PC-9 (cell line): Measurements from ENCODE around the gene DSPP. TPM values are rescaled to one million over a fixed set of nuclear protein-coding genes. Genes with fewer than 3 reads are reported as not detected.

Experiments
- BruUV-seq: library from RNA; stranded (reverse); fragments of 400-500 nt; replicated peaks from 2 replicates; lab custom pipeline; 2021; lab: Mats Ljungman, UMichigan
- CTCF ChIA-PET: fragments of 300-600 bp; sonication (Branson Sonifier 250); formaldehyde crosslinking; loops from one replicate; lab custom pipeline; 2022; ENCODE audit warnings: antibody characterized with exemption; lab: Charles Lee
- POLR2A ChIA-PET: fragments of 300-600 bp; sonication (Branson Sonifier 250); formaldehyde crosslinking; loops from one replicate; lab custom pipeline; 2022; ENCODE audit warnings: antibody characterized with exemption; ENCODE audit not compliant: unreplicated experiment; lab: Charles Lee
- DNase-seq, 2 experiments: peaks; one replicate each; pipeline versions ENCODE4 v3.0.0 to v3.0.0-alpha.2; 2015 to 2022; ENCODE audit warnings: mixed read lengths in 1 of 2
- H2AFZ ChIP-seq: fragments of 200-600 bp; sonication (generic); 2 replicates; pipeline ENCODE4 v1.8.1; 2017; ENCODE audit warnings: antibody characterized with exemption
- H3F3A ChIP-seq: fragments of 200-600 bp; sonication (generic); 2 replicates; pipeline ENCODE4 v1.8.1; 2017; ENCODE audit warnings: antibody characterized with exemption, mild to moderate bottlenecking, low read depth; ENCODE audit not compliant: insufficient read depth
- H3K27ac ChIP-seq: fragments of 200-600 bp; sonication (generic); 2 replicates; pipeline ENCODE4 v1.6.1; 2016; ENCODE audit warnings: mixed run types
- H3K27me3 ChIP-seq: fragments of 200-600 bp; sonication (generic); 2 replicates; pipeline ENCODE4 v1.6.1; 2016; ENCODE audit warnings: low read depth, mixed run types; ENCODE audit not compliant: insufficient read depth
- H3K36me3 ChIP-seq: fragments of 200-600 bp; sonication (generic); 2 replicates; pipeline ENCODE4 v1.6.1; 2016; ENCODE audit warnings: low read depth, mixed run types
- H3K4me1 ChIP-seq: fragments of 200-600 bp; sonication (generic); replicated peaks from 2 replicates; pipeline ENCODE4 v1.6.1; 2016; ENCODE audit warnings: mixed run types; ENCODE audit not compliant: insufficient read depth
- H3K4me2 ChIP-seq: fragments of 200-600 bp; sonication (generic); 2 replicates; pipeline ENCODE4 v1.6.1; 2017; ENCODE audit warnings: mixed run types
- H3K4me3 ChIP-seq: fragments of 200-600 bp; sonication (generic); 2 replicates; pipeline ENCODE4 v1.6.1; 2016; ENCODE audit warnings: mixed run types
- H3K79me2 ChIP-seq: fragments of 200-600 bp; sonication (generic); 2 replicates; pipeline ENCODE4 v1.6.1; 2017; ENCODE audit warnings: low read depth, mixed run types
- H3K9me2 ChIP-seq: fragments of 200-600 bp; sonication (generic); 2 replicates; pipeline ENCODE4 v1.8.1; 2017; ENCODE audit warnings: mild to moderate bottlenecking; ENCODE audit not compliant: insufficient read depth
- H3K9me3 ChIP-seq: fragments of 200-600 bp; sonication (generic); 2 replicates; pipeline ENCODE4 v1.8.1; 2016; ENCODE audit warnings: low read depth; ENCODE audit not compliant: insufficient read depth
- H4K20me1 ChIP-seq: fragments of 200-600 bp; sonication (generic); 2 replicates; pipeline ENCODE4 v1.8.1; 2017; ENCODE audit not compliant: insufficient read depth
- CTCF ChIP-seq: fragments of 200-600 bp; sonication (generic); conservative IDR thresholded peaks from 2 replicates; pipeline ENCODE4 v1.6.1; 2017; ENCODE audit warnings: mixed run types, antibody characterized with exemption, mild to moderate bottlenecking, moderate library complexity
- EZH2 ChIP-seq: fragments of 200-600 bp; sonication (generic); IDR thresholded peaks from 2 replicates; pipeline ENCODE4 v1.8.0; 2017; ENCODE audit warnings: antibody characterized with exemption, low read depth
- intact Hi-C: fragments of 100-400 bp; cut with micrococcal nuclease; formaldehyde crosslinking; loops from one replicate; pipeline ENCODE4 v1.10.0; 2022; ENCODE audit not compliant: unreplicated experiment
- total RNA-seq: library from RNA; stranded (reverse); gene quantifications from 2 replicates; pipeline ENCODE4 v1.2.3, GENCODE V29; 2021

Gene DSPP
- total RNA-seq, 1 experiment from 2014 or later: not detected

GRCh38 chr4:87584222-87584908 is 24.0 kb upstream of the DSPP start:
- Histone ChIP-seq H3K4me1 (peaks cover 4% of the 10 kb centered on the region; the same call in 1 of the 2 replicates), H3K36me3 (no peaks in the 10 kb centered on the region), H3K9me3 (no peaks in the 10 kb centered on the region), H3K27me3 (no peaks in the 10 kb centered on the region), H3K79me2 (no peaks in the 10 kb centered on the region), H3F3A (no peaks in the 10 kb centered on the region), H2AFZ (no peak overlapping the region), H3K4me3 (no peak overlapping the region), H4K20me1 (no peaks in the 10 kb centered on the region), H3K27ac (no peak overlapping the region), H3K9me2 (no peaks in the 10 kb centered on the region), H3K4me2 (no peak overlapping the region)
- ChIA-PET CTCF (no interaction called here), POLR2A (no interaction called here)
- TF ChIP-seq EZH2: no peak
- no peak for TF ChIP-seq CTCF
- BruUV-seq: no TSS peak
- no peak for DNase-seq
- intact Hi-C loops: no loop called here

GRCh38 chr4:87589531-87589930 is 18.8 kb upstream of the DSPP start:
- H3K79me2 ChIP-seq: no peaks in the 10 kb centered on the region
- peak in 1 of 2 experiments; percentile 69 for DNase-seq
- no peaks in the 10 kb centered on the region for H3K36me3 ChIP-seq
- H3K4me2 ChIP-seq: no peak overlapping the region; the same call in 1 of the 2 replicates
- H3F3A ChIP-seq: no peaks in the 10 kb centered on the region
- intact Hi-C loops: no loop called here
- H3K27ac ChIP-seq: no peak overlapping the region
- H3K27me3 ChIP-seq: no peaks in the 10 kb centered on the region
- POLR2A ChIA-PET: no interaction called here
- no peaks in the 10 kb centered on the region for H3K9me2 ChIP-seq
- H3K9me3 ChIP-seq: no peaks in the 10 kb centered on the region
- CTCF ChIA-PET: no interaction called here
- H2AFZ ChIP-seq: no peak overlapping the region
- BruUV-seq: no TSS peak
- TF ChIP-seq EZH2: no peak
- TF ChIP-seq CTCF: no peak
- H3K4me3 ChIP-seq: no peak overlapping the region
- H3K4me1 ChIP-seq: peaks cover 5% of the 10 kb centered on the region; the same call in 1 of the 2 replicates
- H4K20me1 ChIP-seq: no peaks in the 10 kb centered on the region

GRCh38 chr4:87592124-87592523 is 16.2 kb upstream of the DSPP start:
- H3K9me2 ChIP-seq: no peaks in the 10 kb centered on the region
- no peak for DNase-seq
- H3K4me2 ChIP-seq: no peak overlapping the region
- H3K79me2 ChIP-seq: no peaks in the 10 kb centered on the region
- H2AFZ ChIP-seq: no peak overlapping the region
- H3F3A ChIP-seq: no peaks in the 10 kb centered on the region
- CTCF ChIA-PET: no interaction called here
- BruUV-seq: no TSS peak
- intact Hi-C loops: no loop called here
- H3K4me1 ChIP-seq: peaks cover 5% of the 10 kb centered on the region; the same call in 1 of the 2 replicates
- no peaks in the 10 kb centered on the region for H3K9me3 ChIP-seq
- H4K20me1 ChIP-seq: no peaks in the 10 kb centered on the region
- no peak overlapping the region for H3K4me3 ChIP-seq
- no peaks in the 10 kb centered on the region for H3K36me3 ChIP-seq
- TF ChIP-seq CTCF (no peak), EZH2 (no peak)
- no peaks in the 10 kb centered on the region for H3K27me3 ChIP-seq
- POLR2A ChIA-PET: no interaction called here
- no peak overlapping the region for H3K27ac ChIP-seq
